Astrocyte (in vitro differentiated cells and primary cell): ENCODE measurements around the gene SEPSECS.

Experiments
- EZH2 ChIP-seq: IDR thresholded peaks from 2 replicates; pipeline ENCODE4 v1.6.1; 2012; ENCODE audit warnings: mild to moderate bottlenecking, low read length, inconsistent platforms; ENCODE audit not compliant: insufficient read depth
- TF ChIP-seq, protein P1 (sequence below): IDR thresholded peaks from 2 replicates; pipeline ENCODE4 v1.5.1; 2011; ENCODE audit warnings: low read depth, mild to moderate bottlenecking, inconsistent platforms, low read length, moderate library complexity; ENCODE audit not compliant: insufficient read depth

DNA sequence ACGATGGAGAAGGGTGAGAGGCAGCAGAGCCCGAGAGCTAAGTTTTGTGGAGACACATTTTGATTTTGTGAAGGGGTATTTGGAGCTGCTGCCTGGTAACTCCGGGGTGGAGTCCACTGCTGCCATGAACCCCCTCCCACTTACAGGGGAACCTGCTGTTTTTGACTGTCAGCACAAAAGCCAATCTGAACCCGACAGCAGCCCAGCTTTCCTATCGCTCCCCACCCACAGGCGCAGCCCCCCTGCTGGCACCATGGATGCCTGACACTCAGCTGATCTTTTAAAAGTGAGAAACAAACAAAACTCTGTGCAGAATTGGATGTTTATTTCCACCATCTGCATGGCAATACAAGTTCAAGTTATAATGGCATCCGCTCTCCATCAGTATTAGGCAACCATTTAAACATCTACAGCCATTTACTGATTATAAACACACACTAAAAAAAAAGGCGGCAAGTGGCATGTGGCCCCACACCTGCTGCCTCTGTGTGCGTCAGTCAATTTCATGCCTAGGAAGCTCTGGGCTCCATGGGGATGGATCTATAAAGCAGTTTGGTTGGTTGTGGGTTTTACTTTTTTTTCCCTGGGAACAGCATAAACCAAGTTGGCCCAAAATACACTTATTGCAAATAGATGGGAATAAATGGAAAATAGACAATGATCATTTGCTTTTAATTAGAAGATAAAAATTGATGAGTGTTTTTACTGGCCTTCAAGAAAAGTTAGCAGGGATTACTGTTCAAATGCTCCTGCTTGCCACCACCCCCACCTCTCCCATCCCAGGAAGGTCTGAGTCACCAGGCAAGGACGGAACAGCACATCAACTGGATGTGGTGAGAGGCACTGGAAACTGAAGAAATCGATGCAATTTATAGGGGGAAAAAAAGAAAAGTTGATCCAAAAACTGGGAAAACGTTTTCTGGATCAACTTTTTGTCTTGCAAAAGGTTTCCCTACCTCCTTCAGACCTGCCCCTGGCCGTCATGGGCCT, 46.0 kb downstream of the SEPSECS start:
- TF ChIP-seq, protein P1, sequence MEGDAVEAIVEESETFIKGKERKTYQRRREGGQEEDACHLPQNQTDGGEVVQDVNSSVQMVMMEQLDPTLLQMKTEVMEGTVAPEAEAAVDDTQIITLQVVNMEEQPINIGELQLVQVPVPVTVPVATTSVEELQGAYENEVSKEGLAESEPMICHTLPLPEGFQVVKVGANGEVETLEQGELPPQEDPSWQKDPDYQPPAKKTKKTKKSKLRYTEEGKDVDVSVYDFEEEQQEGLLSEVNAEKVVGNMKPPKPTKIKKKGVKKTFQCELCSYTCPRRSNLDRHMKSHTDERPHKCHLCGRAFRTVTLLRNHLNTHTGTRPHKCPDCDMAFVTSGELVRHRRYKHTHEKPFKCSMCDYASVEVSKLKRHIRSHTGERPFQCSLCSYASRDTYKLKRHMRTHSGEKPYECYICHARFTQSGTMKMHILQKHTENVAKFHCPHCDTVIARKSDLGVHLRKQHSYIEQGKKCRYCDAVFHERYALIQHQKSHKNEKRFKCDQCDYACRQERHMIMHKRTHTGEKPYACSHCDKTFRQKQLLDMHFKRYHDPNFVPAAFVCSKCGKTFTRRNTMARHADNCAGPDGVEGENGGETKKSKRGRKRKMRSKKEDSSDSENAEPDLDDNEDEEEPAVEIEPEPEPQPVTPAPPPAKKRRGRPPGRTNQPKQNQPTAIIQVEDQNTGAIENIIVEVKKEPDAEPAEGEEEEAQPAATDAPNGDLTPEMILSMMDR, result no peak
- no peak for TF ChIP-seq EZH2
